GM12878 (cell line): Measurements from ENCODE around the gene SCD5. TPM values are rescaled to one million over a fixed set of nuclear protein-coding genes. Genes with fewer than 3 reads are reported as not detected.

Experiments used
- ATAC-seq: fragments of 200-7000 bp; cut with Tn5 transposase; 3 replicates; pipeline ENCODE4 v1.9.1; 2020; ENCODE audit warnings: mild to moderate bottlenecking, moderate library complexity
- BruUV-seq: library from RNA; stranded (reverse); fragments of 400-500 nt; replicated peaks from 2 replicates; lab custom pipeline; 2021; lab: Mats Ljungman, UMichigan
- CTCF ChIA-PET: fragments of 300-600 bp; sonication (Branson Sonifier 250); formaldehyde crosslinking; extraction: SDS; loops from one replicate; lab custom pipeline; 2021; ENCODE audit warnings: inconsistent platforms; lab: Yijun Ruan, JAX
- POLR2A ChIA-PET: fragments of 350-600 bp; formaldehyde crosslinking; extraction: SDS; loops from one replicate; lab custom pipeline; 2021; ENCODE audit warnings: inconsistent platforms; lab: Charles Lee
- RAD21 ChIA-PET: fragments of 300-600 bp; sonication (Branson Sonifier 250); formaldehyde crosslinking; loops from one replicate; lab custom pipeline; 2023; ENCODE audit warnings: antibody characterized with exemption; ENCODE audit not compliant: unreplicated experiment; lab: Charles Lee
- SMC1A ChIA-PET: fragments of 300-600 bp; sonication (Branson Sonifier 250); formaldehyde crosslinking; loops from one replicate; lab custom pipeline; 2023; ENCODE audit not compliant: unreplicated experiment, uncharacterized antibody; lab: Charles Lee
- DNase-seq: peaks from one replicate; pipeline ENCODE4 v3.0.0-alpha.2; 2011; ENCODE audit warnings: low read depth, low spot score
- FAIRE-seq: peaks from 3 replicates; lab custom pipeline; 2011; peaks lifted over from hg19 to GRCh38; lab: Jason Lieb, UNC
- H2AFZ ChIP-seq: 2 replicates; pipeline ENCODE4 v1.6.0; 2011; ENCODE audit warnings: low read depth, low read length, control low read depth; ENCODE audit not compliant: control insufficient read depth
- H3K27ac ChIP-seq: 2 replicates; pipeline ENCODE4 v1.5.1; 2011; ENCODE audit warnings: control low read depth; ENCODE audit not compliant: control insufficient read depth, insufficient read depth
- H3K27me3 ChIP-seq, 2 experiments: replicated peaks in 1 of 2; 2 replicates each; pipeline versions ENCODE4 v1.6.0 to v1.6.1; 2011; ENCODE audit warnings: low read length in 1 of 2; ENCODE audit not compliant: control insufficient read depth in 2 of 2, insufficient read depth in 2 of 2
- H3K36me3 ChIP-seq, 2 experiments: 2 replicates each; pipeline ENCODE4 v1.5.1; 2011; ENCODE audit warnings: low read length in 1 of 2; ENCODE audit not compliant: control insufficient read depth in 2 of 2, insufficient read depth in 2 of 2
- H3K4me1 ChIP-seq: 2 replicates; pipeline ENCODE4 v1.6.1; 2011; ENCODE audit warnings: mild to moderate bottlenecking, low read length, moderate library complexity, mixed read lengths; ENCODE audit not compliant: control insufficient read depth, insufficient read depth
- H3K4me2 ChIP-seq: 2 replicates; pipeline ENCODE4 v1.6.0; 2011; ENCODE audit warnings: control low read depth; ENCODE audit not compliant: control insufficient read depth, insufficient read depth
- H3K4me3 ChIP-seq: fragments of 200-600 bp; sonication (generic); 2 replicates; pipeline ENCODE4 v1.5.1; 2016
- H3K79me2 ChIP-seq: 2 replicates; pipeline ENCODE4 v1.6.0; 2011; ENCODE audit warnings: low read length; ENCODE audit not compliant: control insufficient read depth, insufficient read depth
- H3K9ac ChIP-seq: 2 replicates; pipeline ENCODE4 v1.8.0; 2011; ENCODE audit warnings: low read length, control low read depth, mixed read lengths; ENCODE audit not compliant: control insufficient read depth, insufficient read depth
- H3K9me3 ChIP-seq: replicated peaks from 3 replicates; pipeline ENCODE4 v1.5.1; 2011; ENCODE audit warnings: mild to moderate bottlenecking, low read length; ENCODE audit not compliant: control insufficient read depth, insufficient read depth
- H4K20me1 ChIP-seq: 2 replicates; pipeline ENCODE4 v1.6.0; 2011; ENCODE audit not compliant: control insufficient read depth, insufficient read depth
- EZH2 ChIP-seq: IDR thresholded peaks from 2 replicates; pipeline ENCODE4 v1.6.1; 2012; ENCODE audit warnings: low read depth, mild to moderate bottlenecking, control low read depth, inconsistent platforms, low read length, borderline replicate concordance; ENCODE audit not compliant: control insufficient read depth
- GATAD2B ChIP-seq: fragments of 450-650 bp; conservative IDR thresholded peaks from 2 replicates; pipeline ENCODE4 v1.6.1; 2017; ENCODE audit warnings: low read depth, mild to moderate bottlenecking, moderate library complexity
- MTA2 ChIP-seq: fragments of 450-650 bp; IDR thresholded peaks from 2 replicates; pipeline ENCODE4 v1.6.1; 2016; ENCODE audit warnings: low read depth, mild to moderate bottlenecking, moderate library complexity
- NR2C1 ChIP-seq: fragments of 450-650 bp; IDR thresholded peaks from 2 replicates; pipeline ENCODE4 v1.6.1; 2017; ENCODE audit warnings: antibody characterized with exemption, mild to moderate bottlenecking, moderate library complexity
- PKNOX1 ChIP-seq: fragments of 450-650 bp; IDR thresholded peaks from 2 replicates; pipeline ENCODE4 v1.6.1; 2016; ENCODE audit warnings: mild to moderate bottlenecking
- POLR2AphosphoS2 ChIP-seq: IDR thresholded peaks from 2 replicates; pipeline ENCODE4 v1.6.1; 2011; ENCODE audit warnings: low read depth, mild to moderate bottlenecking, low read length, improper control_type of control experiment, moderate library complexity
- SMC3 ChIP-seq: IDR thresholded peaks from 2 replicates; pipeline ENCODE4 v1.6.1; 2011; ENCODE audit warnings: low read length, improper control_type of control experiment, borderline replicate concordance
- STAT1 ChIP-seq: fragments of 450-650 bp; conservative IDR thresholded peaks from 2 replicates; pipeline ENCODE4 v1.6.1; 2014; ENCODE audit warnings: antibody characterized with exemption, mild to moderate bottlenecking
- SUZ12 ChIP-seq: fragments of 200-600 bp; sonication (generic); IDR thresholded peaks from one replicate; pipeline ENCODE4 v1.6.1; 2018; ENCODE audit warnings: antibody characterized with exemption, mild to moderate bottlenecking; ENCODE audit not compliant: unreplicated experiment
- ZBTB11 ChIP-seq: fragments of 450-650 bp; formaldehyde crosslinking; IDR thresholded peaks from 2 replicates; pipeline ENCODE4 v1.5.0; 2022; ENCODE audit warnings: mild to moderate bottlenecking, missing genetic modification characterization
- whole genome bisulfite sequencing: methylation state at CpG from one replicate; pipeline ENCODE4 v1.1.6; 2016; ENCODE audit warnings: low lambda C conversion rate; ENCODE audit not compliant: insufficient replicate concordance, insufficient coverage; ENCODE audit errors: missing lambda C conversion rate; 5-methylcytosine and 5-hydroxymethylcytosine counted together
- in situ Hi-C: fragments of 300-500 bp; cut with MboI; formaldehyde crosslinking; loops from 9 replicates; pipeline ENCODE4 v1.14.3; 2018; ENCODE audit warnings: mixed read lengths
- intact Hi-C: fragments of 100-400 bp; cut with micrococcal nuclease; formaldehyde crosslinking; loops from one replicate; pipeline ENCODE4 v1.14.2; 2022; ENCODE audit not compliant: unreplicated experiment
- polyA plus RNA-seq, 11 experiments: library from polyadenylated mRNA; depleted of rRNA in 4 of 11; unstranded in 6 of 11; stranded (reverse) in 5 of 11; fragments of >200 nt; fragmentation: Nextera tagmentation in 4 of 11; fragmentation: Illumina TruSeq in 1 of 11; extraction: Ambion mirVana in 4 of 11; extraction: Trizol in 1 of 11; gene quantifications; 1 replicate in 1 of 11; 2 replicates in 10 of 11; pipeline versions ENCODE4 v1.2.1 to v1.2.3, GENCODE V29; 2011 to 2016; ENCODE audit warnings: inconsistent platforms in 2 of 11, missing spikeins in 2 of 11, low read depth in 1 of 11
- total RNA-seq, 4 experiments: library from RNA; depleted of rRNA in 3 of 4; stranded (reverse); fragments of >200 nt in 3 of 4; fragmentation: Illumina TruSeq in 1 of 4; extraction: Trizol in 1 of 4; gene quantifications; 2 replicates each; pipeline versions ENCODE4 v1.2.1 to v1.2.3, GENCODE V29; 2013 to 2021

SCD5 gene
- total and polyA plus RNA-seq, 10 of the 15 experiments (the other 5 are each of a cell fraction or from before 2014, with no cell fraction given) = 2.4 to 15.0 (median 4.2) TPM

- no peak overlapping the region for H3K9ac ChIP-seq
- H3K4me1 ChIP-seq = peaks cover 10% of the 10 kb centered on the region
- no peak overlapping the region for H3K4me2 ChIP-seq
- intact Hi-C loops (no loop called here), in situ Hi-C loops (no loop called here)
- no peak overlapping the region for H2AFZ ChIP-seq
- H3K36me3 ChIP-seq = no peaks in the 10 kb centered on the region
- ChIA-PET CTCF (no interaction called here), POLR2A (no interaction called here), SMC1A (no interaction called here), RAD21 (no interaction called here)
- ATAC-seq (no peak), DNase-seq (no peak), FAIRE-seq (no peak)
- H4K20me1 ChIP-seq = no peaks in the 10 kb centered on the region
- no TSS peak for BruUV-seq
- H3K9me3 ChIP-seq = no peaks in the 10 kb centered on the region
- no peak overlapping the region for H3K4me3 ChIP-seq
- H3K79me2 ChIP-seq = no peaks in the 10 kb centered on the region
- 0 out of 2 replicates have a peak, but pooled peaks have one; percentile 16 for TF ChIP-seq PKNOX1
- TF ChIP-seq GATAD2B = no peak
- WGBS = 69% methylated on average over 4 of the region's 4 CpGs
- H3K27ac ChIP-seq = no peak overlapping the region
- no peaks in the 10 kb centered on the region for H3K27me3 ChIP-seq
Measured at GRCh38 chr4:82753238-82753637, 45.4 kb downstream of the SCD5 start.

GRCh38 chr4:82748810-82749470, 49.7 kb downstream of the SCD5 start:
- Histone ChIP-seq H3K9ac (no peak overlapping the region), H3K4me3 (no peak overlapping the region), H3K79me2 (no peaks in the 10 kb centered on the region), H3K27me3 (no peaks in the 10 kb centered on the region), H3K4me1 (peaks cover 4% of the 10 kb centered on the region), H3K36me3 (no peaks in the 10 kb centered on the region), H2AFZ (no peak overlapping the region), H4K20me1 (no peaks in the 10 kb centered on the region), H3K4me2 (no peak overlapping the region), H3K27ac (no peak overlapping the region), H3K9me3 (no peaks in the 10 kb centered on the region)
- 11% methylated on average over 6 of the region's 6 CpGs for WGBS
- DNase-seq (no peak), ATAC-seq (no peak), FAIRE-seq (no peak)
- POLR2A ChIA-PET = no interaction called here
- RAD21 ChIA-PET = no interaction called here
- in situ Hi-C loops (no loop called here), intact Hi-C loops (no loop called here)
- SMC1A ChIA-PET = interaction anchor here (1.3 kb wide), 1 partner anchor 10 kb away, joined by 4 read pairs; no protein-coding TSS in a partner anchor
- CTCF ChIA-PET = interaction anchor here (0.7 to 1.6 kb wide), 3 partner anchors 10 to 250 kb away, joined by 3 to 4 read pairs (median 4); no protein-coding TSS in a partner anchor
- no TSS peak for BruUV-seq
- TF ChIP-seq MTA2 = no peak
- TF ChIP-seq STAT1 = no peak
- TF ChIP-seq PKNOX1 = no peak
- TF ChIP-seq SMC3 = no peak
- no peak for TF ChIP-seq EZH2
- TF ChIP-seq ZBTB11 = no peak
- TF ChIP-seq NR2C1 = no peak
- no peak for TF ChIP-seq POLR2AphosphoS2
- TF ChIP-seq SUZ12 = no peak
